Measurements from ENCODE around the gene ARIH1. TPM values are rescaled to one million over a fixed set of nuclear protein-coding genes. Genes with fewer than 3 reads are reported as not detected.
"Not testable (repeated sequence)": the region's sequence is repeated elsewhere in the genome, so short reads cannot be mapped to it uniquely, and the experiment has no call there.

ARIH1 gene
- total RNA-seq, 1 donor, result 37.6 TPM

GRCh38 chr15:72642271-72642670 lies 168.1 kb downstream of the ARIH1 start:
- not testable (repeated sequence) for H3K4me3 ChIP-seq (ENCODE audit: low read depth, low read length)

GRCh38 chr15:72648631-72649253 lies 174.6 kb downstream of the ARIH1 start:
- not testable (repeated sequence) for DNase-seq (ENCODE audit: low read depth); H3K4me3 ChIP-seq (ENCODE audit: low read depth, low read length)

More at GRCh38 chr15:72642271-72642670, 168.1 kb downstream of the ARIH1 start:
- not testable (repeated sequence) for DNase-seq (ENCODE audit: low read depth)

Other genes with a start within 250 kb of the ARIH1 start
- gene PKM, start 243.1 kb upstream of the ARIH1 start, total RNA-seq, result 1,898 and 2,239 TPM in 2 replicates
- 25.9 and 29.6 TPM in 2 replicates for gene PARP6, start 201.8 kb upstream of the ARIH1 start, total RNA-seq
- gene CELF6, start 154.2 kb upstream of the ARIH1 start, total RNA-seq, result 0.32 TPM in 1 of 2 replicates, not detected in the other
- gene HEXA, start 98.3 kb upstream of the ARIH1 start, total RNA-seq, result 44.9 and 61.5 TPM in 2 replicates
- gene TMEM202, start 76.0 kb upstream of the ARIH1 start, total RNA-seq, result not detected in 2 replicates
- not detected in 2 replicates for gene GOLGA6B, start 180.4 kb downstream of the ARIH1 start, total RNA-seq
- gene HIGD2B, start 211.9 kb downstream of the ARIH1 start, total RNA-seq, result 0.32 and 0.43 TPM in 2 replicates
- 19.4 and 22.9 TPM in 2 replicates for gene BBS4, start 211.9 kb downstream of the ARIH1 start, total RNA-seq